Neural progenitor cell (in vitro differentiated cells): ENCODE results near the gene CREBL2. TPM values are rescaled to one million over a fixed set of nuclear protein-coding genes. Genes with fewer than 3 reads are reported as not detected.

Source experiments
- DNase-seq: peaks from one replicate; pipeline ENCODE4 v3.0.0-alpha.2; 2016; ENCODE audit warnings: low spot score
- H2AFZ ChIP-seq: fragments of 200-600 bp; sonication (generic); replicated peaks from 2 replicates; pipeline ENCODE4 v1.6.1; 2016; ENCODE audit warnings: antibody characterized with exemption
- H3F3A ChIP-seq: fragments of 200-600 bp; sonication (generic); 2 replicates; pipeline ENCODE4 v1.6.1; 2016; ENCODE audit warnings: antibody characterized with exemption, low read depth
- H3K27ac ChIP-seq: fragments of 200-600 bp; sonication (generic); 2 replicates; pipeline ENCODE4 v1.5.1; 2016; ENCODE audit warnings: mild to moderate bottlenecking
- H3K27me3 ChIP-seq: fragments of 200-600 bp; sonication (generic); 2 replicates; pipeline ENCODE4 v1.6.1; 2016; ENCODE audit warnings: mild to moderate bottlenecking, moderate library complexity
- H3K36me3 ChIP-seq: fragments of 200-600 bp; sonication (generic); 2 replicates; pipeline ENCODE4 v1.5.1; 2016
- H3K4me1 ChIP-seq: fragments of 200-600 bp; sonication (generic); 2 replicates; pipeline ENCODE4 v1.6.1; 2016; ENCODE audit warnings: mixed run types
- H3K4me2 ChIP-seq: fragments of 200-600 bp; sonication (generic); 2 replicates; pipeline ENCODE4 v1.6.1; 2016
- H3K4me3 ChIP-seq: fragments of 200-600 bp; sonication (generic); 2 replicates; pipeline ENCODE4 v1.5.1; 2016
- H3K79me2 ChIP-seq: fragments of 200-600 bp; sonication (generic); 2 replicates; pipeline ENCODE4 v1.6.1; 2016; ENCODE audit warnings: low read depth
- H3K9ac ChIP-seq: fragments of 200-600 bp; sonication (generic); 2 replicates; pipeline ENCODE4 v1.6.1; 2016
- H3K9me3 ChIP-seq: fragments of 200-600 bp; sonication (generic); 2 replicates; pipeline ENCODE4 v1.5.1; 2016; ENCODE audit warnings: low read depth
- H4K20me1 ChIP-seq: fragments of 200-600 bp; sonication (generic); 2 replicates; pipeline ENCODE4 v1.6.1; 2016; ENCODE audit warnings: low read depth
- H3K27ac Mint-ChIP-seq: 3 replicates; pipeline ENCODE4 v1.8.0; 2021; ENCODE audit warnings: mixed read lengths
- H3K27me3 Mint-ChIP-seq: 2 replicates; pipeline ENCODE4 v1.8.0; 2022; ENCODE audit warnings: low read depth, mild to moderate bottlenecking, inconsistent platforms, moderate library complexity, mixed read lengths; ENCODE audit not compliant: insufficient read depth
- H3K36me3 Mint-ChIP-seq: 3 replicates; pipeline ENCODE4 v1.8.0; 2021; ENCODE audit warnings: mixed read lengths
- H3K4me1 Mint-ChIP-seq: 3 replicates; pipeline ENCODE4 v1.8.0; 2021; ENCODE audit warnings: mixed read lengths
- H3K4me3 Mint-ChIP-seq: 3 replicates; pipeline ENCODE4 v1.8.0; 2021; ENCODE audit warnings: mild to moderate bottlenecking, moderate library complexity, mixed read lengths
- H3K9me3 Mint-ChIP-seq: 3 replicates; pipeline ENCODE4 v1.8.0; 2020; ENCODE audit warnings: mixed read lengths
- EZH2 ChIP-seq: fragments of 200-600 bp; sonication (generic); IDR thresholded peaks from 2 replicates; pipeline ENCODE4 v1.6.1; 2017; ENCODE audit warnings: antibody characterized with exemption, mild to moderate bottlenecking, moderate library complexity
- EZH2phosphoT487 ChIP-seq: fragments of 200-600 bp; sonication (generic); IDR thresholded peaks from 2 replicates; pipeline ENCODE4 v1.6.1; 2017; ENCODE audit warnings: antibody characterized with exemption
- total RNA-seq: library from RNA; depleted of rRNA; stranded (reverse); fragments of >200 nt; gene quantifications from 2 replicates; pipeline ENCODE4 v1.2.3, GENCODE V29; 2015; ENCODE audit warnings: low replicate concordance
- TF ChIP-seq, protein P1 (sequence below): fragments of 200-600 bp; sonication (generic); IDR thresholded peaks from 2 replicates; pipeline ENCODE4 v1.5.1; 2017; ENCODE audit warnings: antibody characterized with exemption, mild to moderate bottlenecking

CREBL2 gene
- total RNA-seq, 1 donor from 2014 or later, result 31.4 TPM

DNA sequence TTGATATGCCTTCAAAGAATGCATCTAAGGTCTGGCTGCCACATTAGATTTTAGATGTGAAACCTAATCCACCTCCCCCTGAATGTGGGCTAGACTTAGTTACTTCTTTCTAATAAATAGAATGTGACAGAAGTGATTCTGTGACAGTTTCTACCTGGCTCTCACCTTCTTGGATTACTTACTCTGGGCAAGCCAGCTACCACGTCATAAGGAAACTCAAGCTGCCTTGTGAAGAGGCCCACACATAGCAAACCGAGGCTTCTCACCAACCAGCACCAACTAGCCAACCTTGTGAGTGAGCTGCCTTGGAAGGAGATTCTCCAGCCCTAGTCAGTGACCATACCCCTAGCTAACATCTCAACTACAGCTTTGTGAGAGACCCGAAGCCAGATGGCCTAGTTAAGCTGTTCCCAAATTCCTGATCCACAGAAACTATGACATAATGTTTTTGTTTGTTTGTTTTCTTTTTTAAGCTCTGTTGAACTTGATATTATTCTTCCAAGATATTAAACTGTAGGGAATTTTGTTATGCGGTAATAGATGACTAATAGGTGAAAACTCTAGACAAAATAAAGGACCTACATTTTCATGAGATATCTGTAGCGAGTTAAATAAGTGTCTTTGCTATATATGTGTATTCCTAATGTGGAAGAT is 78.1 kb downstream of the CREBL2 start:
- peaks cover 47% of the 10 kb centered on the region for H3K4me1 ChIP-seq
- H3K4me1 Mint-ChIP-seq, result peaks cover 29% of the 10 kb centered on the region
- H2AFZ ChIP-seq, result no peak overlapping the region
- H3K9me3 Mint-ChIP-seq, result no peaks in the 10 kb centered on the region
- no peak overlapping the region for H3K27ac Mint-ChIP-seq
- no peaks in the 10 kb centered on the region for H4K20me1 ChIP-seq
- H3K4me3 Mint-ChIP-seq, result no peak overlapping the region
- peaks cover 31% of the 10 kb centered on the region for H3F3A ChIP-seq
- no peak for TF ChIP-seq EZH2phosphoT487
- TF ChIP-seq EZH2, result no peak
- TF ChIP-seq, protein P1, sequence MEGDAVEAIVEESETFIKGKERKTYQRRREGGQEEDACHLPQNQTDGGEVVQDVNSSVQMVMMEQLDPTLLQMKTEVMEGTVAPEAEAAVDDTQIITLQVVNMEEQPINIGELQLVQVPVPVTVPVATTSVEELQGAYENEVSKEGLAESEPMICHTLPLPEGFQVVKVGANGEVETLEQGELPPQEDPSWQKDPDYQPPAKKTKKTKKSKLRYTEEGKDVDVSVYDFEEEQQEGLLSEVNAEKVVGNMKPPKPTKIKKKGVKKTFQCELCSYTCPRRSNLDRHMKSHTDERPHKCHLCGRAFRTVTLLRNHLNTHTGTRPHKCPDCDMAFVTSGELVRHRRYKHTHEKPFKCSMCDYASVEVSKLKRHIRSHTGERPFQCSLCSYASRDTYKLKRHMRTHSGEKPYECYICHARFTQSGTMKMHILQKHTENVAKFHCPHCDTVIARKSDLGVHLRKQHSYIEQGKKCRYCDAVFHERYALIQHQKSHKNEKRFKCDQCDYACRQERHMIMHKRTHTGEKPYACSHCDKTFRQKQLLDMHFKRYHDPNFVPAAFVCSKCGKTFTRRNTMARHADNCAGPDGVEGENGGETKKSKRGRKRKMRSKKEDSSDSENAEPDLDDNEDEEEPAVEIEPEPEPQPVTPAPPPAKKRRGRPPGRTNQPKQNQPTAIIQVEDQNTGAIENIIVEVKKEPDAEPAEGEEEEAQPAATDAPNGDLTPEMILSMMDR, result no peak
- peaks cover 3% of the 10 kb centered on the region for H3K27me3 Mint-ChIP-seq
- H3K9me3 ChIP-seq, result no peaks in the 10 kb centered on the region
- H3K36me3 ChIP-seq, result no peaks in the 10 kb centered on the region
- H3K36me3 Mint-ChIP-seq, result no peaks in the 10 kb centered on the region
- no peak overlapping the region for H3K9ac ChIP-seq
- H3K27me3 ChIP-seq, result no peaks in the 10 kb centered on the region
- H3K79me2 ChIP-seq, result no peaks in the 10 kb centered on the region
- H3K4me3 ChIP-seq, result no peak overlapping the region
- DNase-seq, result no peak
- H3K27ac ChIP-seq, result no peak overlapping the region
- H3K4me2 ChIP-seq, result no peak overlapping the region

DNA sequence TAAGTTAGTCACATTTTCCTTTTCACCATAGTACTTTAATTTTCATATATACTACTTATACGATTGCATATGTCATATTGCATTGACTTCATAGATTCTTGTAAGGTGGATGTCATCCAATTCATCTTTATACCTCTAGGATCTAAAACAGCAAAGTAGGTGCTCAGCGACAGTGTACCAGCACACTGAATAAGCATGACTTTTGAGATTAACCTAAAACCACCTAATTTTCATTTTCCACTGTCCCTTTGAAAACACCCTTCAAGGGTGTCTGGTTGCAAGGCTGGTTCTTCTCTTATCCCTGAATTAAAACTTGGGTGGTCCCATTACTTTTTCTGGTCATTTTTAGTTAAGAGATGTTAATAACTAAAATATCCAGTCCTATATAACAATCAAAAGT is 79.9 kb downstream of the CREBL2 start:
- Histone ChIP-seq H4K20me1 (no peaks in the 10 kb centered on the region), H3K4me1 (peaks cover 38% of the 10 kb centered on the region), H3K79me2 (no peaks in the 10 kb centered on the region), H3K27ac (no peak overlapping the region), H3K9ac (no peak overlapping the region), H3F3A (peaks cover 22% of the 10 kb centered on the region), H2AFZ (no peak overlapping the region), H3K9me3 (no peaks in the 10 kb centered on the region), H3K4me2 (no peak overlapping the region), H3K36me3 (no peaks in the 10 kb centered on the region), H3K4me3 (no peak overlapping the region), H3K27me3 (no peaks in the 10 kb centered on the region)
- H3K27ac Mint-ChIP-seq, result no peak overlapping the region
- no peaks in the 10 kb centered on the region for H3K27me3 Mint-ChIP-seq
- peaks cover 19% of the 10 kb centered on the region for H3K4me1 Mint-ChIP-seq
- TF ChIP-seq EZH2 (no peak), EZH2phosphoT487 (no peak)
- TF ChIP-seq, protein P1, result no peak
- H3K36me3 Mint-ChIP-seq, result no peaks in the 10 kb centered on the region
- no peak for DNase-seq
- no peaks in the 10 kb centered on the region for H3K9me3 Mint-ChIP-seq
- H3K4me3 Mint-ChIP-seq, result no peak overlapping the region

DNA sequence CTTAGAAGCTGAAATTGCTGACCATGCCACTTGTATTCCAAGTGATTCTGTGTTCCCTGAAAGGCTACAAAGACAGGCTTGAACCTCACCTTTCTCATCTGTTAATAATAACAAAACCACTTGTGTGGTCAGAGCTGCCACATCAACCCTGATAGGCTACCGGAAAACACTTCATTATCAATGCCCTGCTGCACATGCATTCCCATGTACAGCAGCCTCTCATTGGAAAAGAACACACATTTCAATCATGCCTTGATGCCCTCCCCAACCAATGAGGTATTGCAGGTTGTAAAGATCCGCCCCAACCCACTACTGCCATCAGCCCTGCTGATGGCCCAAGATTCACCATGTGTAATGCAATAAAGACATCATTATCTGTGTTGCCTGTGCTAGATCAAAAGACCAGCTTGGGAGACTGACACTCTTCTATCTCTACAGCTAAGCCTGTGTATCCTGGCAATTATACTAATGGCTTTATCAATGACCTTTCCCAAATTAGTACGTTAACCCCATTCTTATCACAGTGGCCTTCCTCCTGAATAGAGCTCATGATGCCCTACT is 81.5 kb downstream of the CREBL2 start:
- H3K9ac ChIP-seq, result no peak overlapping the region
- H2AFZ ChIP-seq, result no peak overlapping the region
- H3K9me3 Mint-ChIP-seq, result no peaks in the 10 kb centered on the region
- peaks cover 34% of the 10 kb centered on the region for H3K4me1 ChIP-seq
- H3K36me3 Mint-ChIP-seq, result no peaks in the 10 kb centered on the region
- TF ChIP-seq EZH2 (no peak), EZH2phosphoT487 (no peak)
- TF ChIP-seq, protein P1, result no peak
- no peaks in the 10 kb centered on the region for H3K27me3 ChIP-seq
- H3K4me2 ChIP-seq, result no peak overlapping the region
- H3K9me3 ChIP-seq, result no peaks in the 10 kb centered on the region
- H3K36me3 ChIP-seq, result no peaks in the 10 kb centered on the region
- H3K79me2 ChIP-seq, result no peaks in the 10 kb centered on the region
- peaks cover 25% of the 10 kb centered on the region for H3F3A ChIP-seq
- DNase-seq, result no peak
- H3K27ac ChIP-seq, result no peak overlapping the region
- H3K27ac Mint-ChIP-seq, result no peak overlapping the region
- peaks cover 12% of the 10 kb centered on the region for H3K4me1 Mint-ChIP-seq
- no peaks in the 10 kb centered on the region for H3K27me3 Mint-ChIP-seq
- no peaks in the 10 kb centered on the region for H4K20me1 ChIP-seq
- no peak overlapping the region for H3K4me3 ChIP-seq
- H3K4me3 Mint-ChIP-seq, result no peak overlapping the region

Other genes with a start within 250 kb of the CREBL2 start
- gene DUSP16, start 49.0 kb upstream of the CREBL2 start, total RNA-seq, result 24.0 and 26.1 TPM in 2 replicates
- gene GPR19, start 84.3 kb downstream of the CREBL2 start, total RNA-seq, result 53.9 and 57.4 TPM in 2 replicates
- 75.5 and 84.2 TPM in 2 replicates for gene CDKN1B, start 105.5 kb downstream of the CREBL2 start, total RNA-seq
- 7.4 and 11.8 TPM in 2 replicates for gene APOLD1, start 173.8 kb downstream of the CREBL2 start, total RNA-seq
- gene DDX47, start 201.5 kb downstream of the CREBL2 start, total RNA-seq, result 86.2 and 107 TPM in 2 replicates